Stimulated activated CD4-positive, alpha-beta T cell treated with anti-CD3 and anti-CD28 coated beads, Interleukin-2, amount 100 ng/mL, for 24 hours (primary cell): ENCODE measurements around the gene FOXN3.

Source experiments
- DNase-seq, 2 donors: peaks; one replicate each; pipeline ENCODE4 v3.0.0-alpha.2; 2020

The FOXN3 gene

DNA sequence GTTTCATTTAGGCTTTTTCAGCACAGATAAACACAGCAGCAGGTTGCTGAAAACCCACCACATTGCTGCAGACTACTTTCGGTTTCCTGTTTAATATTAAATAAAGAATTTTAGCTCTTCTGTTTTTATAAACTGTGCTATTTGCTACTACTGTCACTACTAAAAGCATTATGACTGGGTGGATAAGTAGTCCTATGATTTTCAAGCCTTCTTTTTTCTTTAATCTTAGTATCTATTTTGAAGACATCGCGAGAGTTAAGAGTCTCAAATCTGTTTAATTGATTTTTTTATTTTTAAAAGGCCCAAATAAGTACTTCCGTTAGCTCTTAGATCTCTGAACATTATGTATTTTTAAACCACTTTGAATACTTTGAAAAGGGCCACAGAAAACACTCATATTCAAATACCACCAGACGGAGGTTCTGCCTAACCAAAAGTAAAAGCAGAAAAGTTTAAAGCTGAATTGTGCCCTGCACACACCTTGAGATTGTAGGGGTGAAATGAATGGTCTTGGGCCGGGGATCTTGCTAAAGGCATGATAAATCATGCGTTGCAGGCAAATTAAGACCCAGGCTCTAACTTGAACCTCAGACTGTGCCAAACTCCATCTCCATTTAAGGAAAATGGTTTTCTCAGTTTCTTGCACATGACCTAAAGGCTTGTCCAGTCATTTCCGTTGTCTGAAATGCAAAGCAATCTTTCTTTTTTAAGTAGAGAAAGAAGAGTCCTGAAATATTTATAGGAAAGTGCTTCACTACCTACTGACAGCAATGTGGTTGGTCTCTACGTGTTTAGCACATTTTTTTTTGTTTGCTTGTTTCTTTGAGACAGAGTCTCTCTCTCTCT is 13.6 kb upstream of the FOXN3 start:
- peak; percentile 43 to 60 for DNase-seq

DNA sequence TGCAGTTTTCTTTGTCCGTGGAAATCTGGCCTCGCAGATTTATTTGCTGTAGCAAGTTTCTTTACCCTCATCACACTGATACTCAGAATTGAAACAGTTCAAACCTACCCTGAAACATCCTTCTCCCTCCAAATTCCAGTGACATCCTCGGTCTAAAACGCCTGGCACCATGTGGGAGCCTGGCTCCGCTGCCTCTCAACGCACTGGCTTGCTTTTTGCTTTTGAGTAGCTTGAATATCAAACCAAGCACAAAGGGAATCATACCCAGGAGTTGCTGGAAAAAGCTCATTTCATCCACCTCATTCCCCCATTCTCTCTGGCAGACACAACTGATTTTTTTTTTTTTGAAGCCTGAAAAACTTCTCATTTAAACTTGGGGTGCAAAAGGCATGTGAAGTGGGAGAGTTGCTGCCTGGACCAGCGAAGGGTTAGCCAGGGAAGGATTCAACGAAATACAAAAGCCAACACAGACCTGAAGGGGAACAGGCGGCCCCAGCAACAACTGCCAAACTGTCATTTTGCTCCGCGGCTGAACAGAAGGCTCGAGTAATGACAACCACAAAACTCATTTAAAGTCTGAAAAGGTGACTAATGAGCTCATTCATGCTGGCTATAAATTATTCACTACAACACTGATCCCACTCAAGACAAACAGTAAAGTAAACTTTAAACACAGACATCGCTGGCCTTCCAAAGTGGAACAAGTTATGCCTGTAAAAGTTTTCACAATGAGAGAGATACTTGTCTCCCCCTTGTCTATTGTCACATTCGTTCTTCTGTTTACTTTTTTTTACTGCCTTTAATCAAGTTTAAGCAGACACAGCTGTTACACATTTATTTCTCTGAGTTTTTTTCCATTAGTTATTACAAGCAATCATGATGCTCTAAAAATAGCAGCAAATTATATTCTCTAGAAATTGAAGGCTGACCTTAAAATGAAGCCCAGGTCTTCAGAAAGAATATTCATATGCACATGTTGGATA is 12.5 kb upstream of the FOXN3 start:
- peak; percentile 69 to 72 for DNase-seq

- DNase-seq = no peak
Observed at GRCh38 chr14:89428546-89429198, 11.6 kb upstream of the FOXN3 start.

DNA sequence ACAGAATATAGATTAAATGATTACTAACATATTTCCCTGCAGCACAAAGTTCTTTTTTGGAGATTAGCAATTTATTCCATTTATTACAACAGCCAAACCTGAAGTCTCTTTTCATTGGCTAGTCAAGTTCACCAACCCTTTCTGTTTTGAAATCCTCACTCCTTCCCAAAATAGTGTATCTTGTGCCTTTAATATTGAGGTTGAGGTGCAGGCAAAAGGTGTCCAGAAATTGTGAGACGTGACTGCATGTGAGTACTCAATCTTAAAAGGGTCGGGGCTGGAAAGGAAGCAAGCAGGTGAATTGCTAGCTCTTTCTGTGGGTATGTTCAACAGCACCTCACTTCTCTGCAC is 11.1 kb upstream of the FOXN3 start:
- DNase-seq = no peak

- DNase-seq = no peak
Observed at GRCh38 chr14:89427426-89428172, 10.6 kb upstream of the FOXN3 start.

GRCh38 chr14:89425931-89426330 is 8.9 kb upstream of the FOXN3 start:
- no peak for DNase-seq

DNA sequence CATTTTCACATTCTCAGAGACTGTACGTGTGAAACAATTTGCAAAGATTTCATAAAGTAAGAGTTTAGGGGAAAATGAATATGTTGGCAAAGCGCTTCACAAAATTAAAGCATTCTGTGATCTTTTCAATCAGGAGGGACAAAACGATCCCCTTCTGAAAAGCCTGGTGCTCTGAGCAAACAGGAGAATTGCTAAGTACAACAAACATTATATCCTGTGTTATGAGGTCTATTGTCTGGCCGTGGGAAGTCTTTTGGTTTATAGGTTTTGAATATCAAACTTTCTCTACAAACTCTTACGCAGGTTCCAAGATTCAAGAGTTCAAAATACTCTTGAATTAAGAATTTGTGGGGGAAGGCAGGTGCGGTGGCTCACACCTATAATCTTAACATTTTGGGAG is 7.2 kb upstream of the FOXN3 start:
- DNase-seq = no peak

DNA sequence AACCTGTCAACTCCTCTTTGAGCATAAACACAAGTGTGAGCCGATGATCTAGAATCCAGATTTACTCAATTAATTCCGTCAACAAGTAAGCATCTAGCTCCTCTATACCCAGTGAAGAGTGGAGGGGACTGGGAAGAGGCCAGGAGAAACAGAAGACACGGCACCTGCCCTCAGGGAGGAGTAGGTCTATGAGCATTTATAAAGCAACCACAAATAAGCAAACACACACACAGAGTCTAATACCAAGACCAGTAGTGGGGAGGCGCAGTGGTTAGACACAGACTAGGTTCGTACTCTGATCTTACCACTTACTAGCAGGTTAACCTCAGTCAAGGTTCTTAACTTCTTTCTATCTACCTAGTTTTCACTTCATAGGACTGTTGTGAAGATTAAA is 5.9 kb upstream of the FOXN3 start:
- DNase-seq = peak in 1 of 2 donors; percentile 32

DNA sequence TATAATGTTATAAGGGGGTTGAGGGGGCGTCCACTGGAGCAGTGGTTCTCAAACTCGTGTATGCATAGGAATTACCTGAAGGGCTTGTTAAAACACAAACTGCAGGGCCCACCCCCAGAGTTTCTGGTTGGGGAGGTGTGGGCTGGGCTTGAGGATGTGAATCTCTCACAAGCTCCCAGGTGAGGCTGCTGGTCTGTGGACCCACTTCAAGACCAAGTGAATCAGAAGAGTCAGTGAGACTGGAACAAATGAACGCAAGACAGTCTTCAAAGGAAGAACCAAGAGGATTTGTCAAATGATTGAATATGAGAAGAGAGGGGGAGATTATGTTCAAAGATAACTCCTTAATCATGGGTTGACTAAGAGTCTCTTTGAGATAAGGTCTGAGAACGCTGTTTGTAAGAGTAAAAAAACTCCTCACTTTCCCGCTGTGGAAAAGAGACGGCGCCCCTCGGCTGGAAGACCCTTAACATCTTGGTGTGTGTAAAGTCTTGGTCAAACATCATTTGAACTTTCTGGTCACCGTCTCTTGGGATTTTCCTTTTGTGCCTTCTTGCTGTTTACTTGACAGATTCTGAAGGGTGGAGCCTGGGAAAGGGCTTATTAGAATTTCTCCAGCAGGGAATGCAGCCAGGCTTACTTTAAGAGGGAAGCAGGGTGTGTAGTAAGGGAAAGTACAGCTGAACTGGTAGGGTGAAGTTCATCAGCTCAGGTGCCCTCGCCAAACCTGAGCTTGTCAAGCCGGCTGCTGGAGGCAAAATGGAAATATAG is 5.3 kb upstream of the FOXN3 start:
- peak; percentile 69 to 70 for DNase-seq

DNA sequence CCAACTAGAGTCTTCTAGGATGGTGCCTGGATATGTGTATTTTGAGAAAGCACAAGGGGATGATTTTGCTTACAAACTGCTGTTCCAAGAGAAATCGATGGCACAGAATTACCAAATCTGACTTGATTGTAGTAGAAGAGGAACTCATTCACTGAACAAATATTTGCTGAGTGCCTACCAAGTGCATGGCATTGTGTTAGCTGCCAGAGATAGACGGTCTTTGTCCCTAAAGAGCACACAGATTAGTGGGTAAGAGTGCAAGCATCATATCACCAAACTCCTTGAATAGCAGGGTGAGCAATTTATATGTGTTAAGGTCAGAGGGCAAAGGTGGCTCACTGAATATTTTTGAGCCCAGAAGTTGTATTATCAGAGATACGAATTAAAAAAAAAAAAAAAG is 3.5 kb upstream of the FOXN3 start:
- DNase-seq = no peak

- DNase-seq = no peak
Observed at GRCh38 chr14:89419973-89420482, 3.0 kb upstream of the FOXN3 start.

- DNase-seq = no peak
Observed at GRCh38 chr14:89418976-89419375, 1.9 kb upstream of the FOXN3 start.

- DNase-seq = no peak
Observed at GRCh38 chr14:89418452-89418851, 1.4 kb upstream of the FOXN3 start.

GRCh38 chr14:89417465-89418225 is 612 bp upstream of the FOXN3 start:
- peak; percentile 58 to 63 for DNase-seq

DNA sequence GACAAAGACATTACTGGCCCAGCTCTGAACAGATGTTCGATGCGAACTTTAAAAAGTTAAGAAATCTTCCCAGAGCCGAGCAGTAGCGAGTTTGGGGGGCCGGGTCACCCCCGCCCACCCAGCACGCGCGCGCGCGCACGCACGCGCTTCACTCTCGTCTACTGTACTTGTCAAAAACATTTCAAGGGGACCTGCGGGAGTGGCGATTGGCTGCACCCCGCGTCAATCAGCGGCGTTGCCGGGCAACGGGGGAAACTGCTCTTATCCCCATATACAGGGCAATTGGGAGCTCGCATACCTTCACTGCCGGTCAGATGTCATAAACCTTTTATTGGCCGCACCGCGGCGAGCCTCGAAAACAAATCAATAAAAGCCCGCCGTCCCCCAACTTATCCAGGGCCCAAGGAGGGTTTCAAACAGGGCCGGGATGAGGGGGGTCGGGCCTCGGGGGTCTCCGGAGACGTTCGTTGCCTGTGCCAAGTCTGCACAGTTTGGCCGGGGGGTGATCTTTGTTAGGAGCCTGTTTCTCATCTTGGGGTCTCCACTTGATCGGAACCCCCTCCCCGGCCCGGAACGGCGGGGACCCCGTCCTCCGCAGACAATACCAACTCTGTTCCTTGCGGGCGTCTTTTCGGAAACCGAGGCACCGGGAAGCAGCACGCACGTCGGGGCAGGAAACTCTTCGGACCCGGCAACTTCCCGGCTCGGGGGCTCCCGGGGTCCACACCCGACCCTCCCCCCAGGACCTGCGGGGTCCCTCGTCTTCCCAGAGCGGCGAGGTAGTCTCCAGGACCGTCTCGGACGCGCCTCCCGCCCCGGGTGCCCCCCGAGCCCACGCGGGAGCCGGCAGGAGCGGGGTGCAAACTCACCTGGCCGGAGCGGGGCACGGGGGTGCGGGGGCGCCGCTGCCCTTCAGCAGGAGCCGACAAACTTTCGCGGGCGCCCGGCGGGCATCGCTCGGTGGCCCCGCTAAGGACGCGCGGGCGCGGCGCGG is 734 bp downstream of the FOXN3 start:
- DNase-seq = peak; percentile 99 to 100

DNA sequence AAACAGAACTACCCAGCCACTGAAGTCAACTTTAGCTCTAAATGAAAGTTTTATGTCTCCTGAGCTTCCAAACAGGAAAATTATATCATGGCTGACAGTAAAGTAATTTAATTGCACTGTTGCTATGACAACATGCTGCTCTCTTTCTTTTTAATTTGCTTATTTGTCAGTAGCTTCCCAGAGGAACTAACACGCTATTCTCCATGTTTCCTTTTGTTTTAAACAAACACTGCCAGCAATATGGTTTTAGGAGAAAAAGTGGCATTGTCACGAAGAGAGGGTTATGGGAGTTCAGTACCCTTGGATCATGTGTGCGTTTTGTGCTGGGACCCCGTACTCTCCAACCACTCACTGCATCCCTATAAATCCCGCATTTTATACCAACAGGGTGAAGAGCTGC is 1.9 kb downstream of the FOXN3 start:
- no peak for DNase-seq

GRCh38 chr14:89411976-89412375 is 5.1 kb downstream of the FOXN3 start:
- DNase-seq = no peak

GRCh38 chr14:89409961-89410360 is 7.1 kb downstream of the FOXN3 start:
- DNase-seq = no peak

GRCh38 chr14:89408907-89409700 is 7.9 kb downstream of the FOXN3 start:
- no peak for DNase-seq
